HEK293 (cell line): ENCODE data around the gene YPEL4.

Experiments used
- KLF7 ChIP-seq: fragments of 450-650 bp; formaldehyde crosslinking; IDR thresholded peaks from 2 replicates; pipeline ENCODE4 v1.5.1; 2016; ENCODE audit warnings: missing biosample characterization, missing genetic modification characterization, borderline replicate concordance
- OSR2 ChIP-seq: fragments of 450-650 bp; formaldehyde crosslinking; IDR thresholded peaks from 2 replicates; pipeline ENCODE4 v1.5.1; 2016; ENCODE audit warnings: missing biosample characterization, missing genetic modification characterization
- OVOL3 ChIP-seq: fragments of 450-650 bp; formaldehyde crosslinking; IDR thresholded peaks from 2 replicates; pipeline ENCODE4 v1.5.1; 2016; ENCODE audit warnings: missing biosample characterization, missing genetic modification characterization
- SP3 ChIP-seq: fragments of 450-650 bp; formaldehyde crosslinking; IDR thresholded peaks from 2 replicates; pipeline ENCODE4 v1.5.1; 2016; ENCODE audit warnings: missing biosample characterization, missing genetic modification characterization
- ZIC2 ChIP-seq: fragments of 450-650 bp; formaldehyde crosslinking; IDR thresholded peaks from 2 replicates; pipeline ENCODE4 v1.5.1; 2016; ENCODE audit warnings: missing biosample characterization, missing genetic modification characterization
- ZNF112 ChIP-seq: fragments of 450-650 bp; formaldehyde crosslinking; IDR thresholded peaks from 2 replicates; pipeline ENCODE4 v1.5.0; 2017; ENCODE audit warnings: missing biosample characterization, missing genetic modification characterization
- ZNF174 ChIP-seq: fragments of 450-650 bp; formaldehyde crosslinking; IDR thresholded peaks from 2 replicates; pipeline ENCODE4 v1.5.0; 2017; ENCODE audit warnings: missing biosample characterization, mild to moderate bottlenecking, missing genetic modification characterization
- ZNF184 ChIP-seq: fragments of 450-650 bp; IDR thresholded peaks from 2 replicates; pipeline ENCODE4 v1.5.1; 2018; ENCODE audit warnings: missing biosample characterization, mild to moderate bottlenecking, missing genetic modification characterization
- ZNF214 ChIP-seq: fragments of 450-650 bp; formaldehyde crosslinking; IDR thresholded peaks from 2 replicates; pipeline ENCODE4 v1.5.1; 2017; ENCODE audit warnings: missing biosample characterization, mild to moderate bottlenecking, missing genetic modification characterization, borderline replicate concordance
- ZNF221 ChIP-seq: fragments of 450-650 bp; formaldehyde crosslinking; IDR thresholded peaks from 2 replicates; pipeline ENCODE4 v1.5.1; 2017; ENCODE audit warnings: missing biosample characterization, missing genetic modification characterization, borderline replicate concordance
- ZNF23 ChIP-seq: fragments of 450-650 bp; formaldehyde crosslinking; IDR thresholded peaks from 2 replicates; pipeline ENCODE4 v1.5.1; 2016; ENCODE audit warnings: missing biosample characterization, missing genetic modification characterization, borderline replicate concordance
- ZNF274 ChIP-seq, 2 experiments: fragments of 200-500 bp in 1 of 2; fragments of 450-650 bp in 1 of 2; sonication (Bioruptor generic) in 1 of 2; formaldehyde crosslinking in 1 of 2; IDR thresholded peaks; 2 replicates each; pipeline versions ENCODE4 v1.5.1 to v1.6.1; 2014 to 2016; ENCODE audit warnings: borderline replicate concordance in 1 of 2, inconsistent platforms in 1 of 2, low read length in 1 of 2, missing biosample characterization in 1 of 2, missing genetic modification characterization in 1 of 2
- ZNF292 ChIP-seq: fragments of 450-650 bp; formaldehyde crosslinking; IDR thresholded peaks from 2 replicates; pipeline ENCODE4 v1.5.1; 2016; ENCODE audit warnings: low read depth, missing biosample characterization, missing genetic modification characterization, borderline replicate concordance
- ZNF350 ChIP-seq: fragments of 450-650 bp; formaldehyde crosslinking; IDR thresholded peaks from 2 replicates; pipeline ENCODE4 v1.5.0; 2017; ENCODE audit warnings: missing biosample characterization, mild to moderate bottlenecking, missing genetic modification characterization
- ZNF366 ChIP-seq: fragments of 450-650 bp; formaldehyde crosslinking; conservative IDR thresholded peaks from 2 replicates; pipeline ENCODE4 v1.5.1; 2016; ENCODE audit warnings: missing biosample characterization, missing genetic modification characterization
- ZNF510 ChIP-seq: fragments of 450-650 bp; formaldehyde crosslinking; IDR thresholded peaks from 2 replicates; pipeline ENCODE4 v1.5.1; 2018; ENCODE audit warnings: mild to moderate bottlenecking, missing genetic modification characterization, missing biosample characterization; ENCODE audit not compliant: insufficient replicate concordance
- ZNF560 ChIP-seq: fragments of 450-650 bp; formaldehyde crosslinking; IDR thresholded peaks from 2 replicates; pipeline ENCODE4 v1.5.1; 2017; ENCODE audit warnings: missing biosample characterization, missing genetic modification characterization, borderline replicate concordance
- ZNF629 ChIP-seq: fragments of 450-650 bp; formaldehyde crosslinking; IDR thresholded peaks from 2 replicates; pipeline ENCODE4 v1.5.1; 2017; ENCODE audit warnings: missing biosample characterization, missing genetic modification characterization
- ZNF76 ChIP-seq: fragments of 450-650 bp; formaldehyde crosslinking; IDR thresholded peaks from 2 replicates; pipeline ENCODE4; 2016; ENCODE audit warnings: low read depth, missing biosample characterization, missing genetic modification characterization, borderline replicate concordance
- ZNF776 ChIP-seq: fragments of 450-650 bp; formaldehyde crosslinking; IDR thresholded peaks from 2 replicates; pipeline ENCODE4 v1.5.0; 2017; ENCODE audit warnings: missing biosample characterization, missing genetic modification characterization, borderline replicate concordance
- ZNF791 ChIP-seq: fragments of 450-650 bp; formaldehyde crosslinking; IDR thresholded peaks from 2 replicates; pipeline ENCODE4 v1.5.1; 2016; ENCODE audit warnings: missing biosample characterization, missing genetic modification characterization
- ZNF843 ChIP-seq: fragments of 450-650 bp; formaldehyde crosslinking; IDR thresholded peaks from 2 replicates; pipeline ENCODE4 v1.5.1; 2016; ENCODE audit warnings: missing biosample characterization, missing genetic modification characterization
- TF ChIP-seq, protein P1 (sequence below): fragments of 450-650 bp; formaldehyde crosslinking; IDR thresholded peaks from 2 replicates; pipeline ENCODE4 v1.5.1; 2016; ENCODE audit warnings: missing biosample characterization, missing genetic modification characterization
- TF ChIP-seq, protein P2 (sequence below): fragments of 450-650 bp; formaldehyde crosslinking; IDR thresholded peaks from 2 replicates; pipeline ENCODE4 v1.5.1; 2016; ENCODE audit warnings: missing biosample characterization, missing genetic modification characterization
- TF ChIP-seq, protein P3 (sequence below): fragments of 450-650 bp; formaldehyde crosslinking; IDR thresholded peaks from 2 replicates; pipeline ENCODE4 v1.5.1; 2017; ENCODE audit warnings: missing biosample characterization, missing genetic modification characterization
- TF ChIP-seq, protein P4 (sequence below): IDR thresholded peaks from 2 replicates; pipeline ENCODE4 v1.6.1; 2011; ENCODE audit warnings: mild to moderate bottlenecking, low read depth, low read length, borderline replicate concordance
- TF ChIP-seq, protein P5 (sequence below): fragments of 450-650 bp; formaldehyde crosslinking; IDR thresholded peaks from 2 replicates; pipeline ENCODE4 v1.5.1; 2016; ENCODE audit warnings: missing biosample characterization, missing genetic modification characterization

The YPEL4 gene

DNA sequence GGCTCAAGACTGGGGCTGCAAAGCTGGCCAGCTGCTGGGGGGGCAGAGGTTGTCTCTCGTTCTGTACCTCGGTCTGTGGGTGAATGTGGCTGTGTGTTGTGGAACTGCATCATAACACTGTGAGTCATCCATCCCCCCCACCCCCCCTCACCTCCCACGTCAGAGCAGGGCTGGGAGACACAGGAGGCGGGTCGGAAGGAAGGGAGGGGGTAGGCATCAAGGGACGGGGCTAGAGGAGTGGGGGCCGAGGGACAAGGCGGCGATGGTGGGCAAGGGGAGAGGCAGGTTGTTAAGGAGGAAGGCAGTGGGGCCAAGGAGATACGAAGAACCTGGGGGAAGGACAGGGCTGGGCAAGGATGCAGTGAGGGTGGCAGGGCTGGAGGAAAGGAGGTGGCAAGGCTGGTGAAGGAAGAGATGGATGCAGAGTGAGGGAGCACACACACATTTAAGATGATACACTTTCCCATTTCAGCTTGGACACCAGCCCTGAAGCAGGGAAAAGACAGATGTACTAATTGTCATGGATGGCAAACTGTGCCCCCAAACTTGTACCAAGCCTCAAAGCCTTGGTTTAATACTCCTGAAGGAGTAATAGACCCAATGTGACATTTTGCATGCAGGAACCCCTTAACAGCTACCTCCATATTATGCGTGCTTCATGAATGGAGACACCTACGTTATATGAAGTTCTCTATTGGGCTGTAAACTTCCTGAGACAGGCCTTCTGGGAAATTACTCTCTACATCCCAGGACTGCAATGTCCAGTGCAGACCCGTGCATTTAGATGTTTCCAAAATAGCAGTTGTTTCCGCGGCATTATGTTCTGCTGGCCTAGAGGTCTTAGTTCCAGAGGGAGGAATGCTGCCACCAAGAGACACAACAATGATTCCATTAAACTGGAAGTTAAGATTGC, at the start of gene YPEL4 (continued):
- TF ChIP-seq ZNF214 (tag by site-specific recombination) = no peak
- TF ChIP-seq ZNF843 (tag by site-specific recombination) = no peak
- TF ChIP-seq, protein P1, sequence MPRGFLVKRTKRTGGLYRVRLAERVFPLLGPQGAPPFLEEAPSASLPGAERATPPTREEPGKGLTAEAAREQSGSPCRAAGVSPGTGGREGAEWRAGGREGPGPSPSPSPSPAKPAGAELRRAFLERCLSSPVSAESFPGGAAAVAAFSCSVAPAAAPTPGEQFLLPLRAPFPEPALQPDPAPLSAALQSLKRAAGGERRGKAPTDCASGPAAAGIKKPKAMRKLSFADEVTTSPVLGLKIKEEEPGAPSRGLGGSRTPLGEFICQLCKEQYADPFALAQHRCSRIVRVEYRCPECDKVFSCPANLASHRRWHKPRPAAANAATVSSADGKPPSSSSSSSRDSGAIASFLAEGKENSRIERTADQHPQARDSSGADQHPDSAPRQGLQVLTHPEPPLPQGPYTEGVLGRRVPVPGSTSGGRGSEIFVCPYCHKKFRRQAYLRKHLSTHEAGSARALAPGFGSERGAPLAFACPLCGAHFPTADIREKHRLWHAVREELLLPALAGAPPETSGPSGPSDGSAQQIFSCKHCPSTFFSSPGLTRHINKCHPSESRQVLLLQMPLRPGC (tag by site-specific recombination) = no peak
- no peak for TF ChIP-seq OSR2 (tag by site-specific recombination)
- TF ChIP-seq ZNF221 (tag by site-specific recombination) = no peak
- TF ChIP-seq ZNF366 (tag by site-specific recombination) = peak; percentile 54
- TF ChIP-seq ZNF174 (tag by site-specific recombination) = no peak
- no peak for TF ChIP-seq ZNF76 (tag by site-specific recombination)
- TF ChIP-seq ZNF791 = no peak
- TF ChIP-seq ZNF184 (tag by site-specific recombination) = no peak
- no peak for TF ChIP-seq ZNF292 (tag by site-specific recombination)
- TF ChIP-seq ZNF112 = no peak
- TF ChIP-seq ZNF510 (tag by site-specific recombination) = no peak
- TF ChIP-seq ZIC2 (tag by site-specific recombination) = no peak
- no peak for TF ChIP-seq OVOL3
- TF ChIP-seq ZNF274 (IDR thresholded peaks at IDR 0.05; ENCODE audit: low read length) = no peak
- TF ChIP-seq ZNF274 (tag by site-specific recombination; IDR thresholded peaks at IDR 0.05; ENCODE audit: borderline replicate concordance) = no peak
- TF ChIP-seq, protein P2, sequence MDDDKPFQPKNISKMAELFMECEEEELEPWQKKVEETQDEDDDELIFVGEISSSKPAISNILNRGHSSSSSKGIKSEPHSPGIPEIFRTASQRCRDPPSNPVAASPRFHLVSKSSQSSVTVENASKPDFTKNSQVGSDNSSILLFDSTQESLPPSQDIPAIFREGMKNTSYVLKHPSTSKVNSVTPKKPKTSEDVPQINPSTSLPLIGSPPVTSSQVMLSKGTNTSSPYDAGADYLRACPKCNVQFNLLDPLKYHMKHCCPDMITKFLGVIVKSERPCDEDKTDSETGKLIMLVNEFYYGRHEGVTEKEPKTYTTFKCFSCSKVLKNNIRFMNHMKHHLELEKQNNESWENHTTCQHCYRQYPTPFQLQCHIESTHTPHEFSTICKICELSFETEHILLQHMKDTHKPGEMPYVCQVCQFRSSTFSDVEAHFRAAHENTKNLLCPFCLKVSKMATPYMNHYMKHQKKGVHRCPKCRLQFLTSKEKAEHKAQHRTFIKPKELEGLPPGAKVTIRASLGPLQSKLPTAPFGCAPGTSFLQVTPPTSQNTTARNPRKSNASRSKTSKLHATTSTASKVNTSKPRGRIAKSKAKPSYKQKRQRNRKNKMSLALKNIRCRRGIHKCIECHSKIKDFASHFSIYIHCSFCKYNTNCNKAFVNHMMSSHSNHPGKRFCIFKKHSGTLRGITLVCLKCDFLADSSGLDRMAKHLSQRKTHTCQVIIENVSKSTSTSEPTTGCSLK = no peak
- TF ChIP-seq ZNF776 (tag by site-specific recombination) = no peak
- no peak for TF ChIP-seq ZNF350 (tag by site-specific recombination)
- TF ChIP-seq, protein P3, sequence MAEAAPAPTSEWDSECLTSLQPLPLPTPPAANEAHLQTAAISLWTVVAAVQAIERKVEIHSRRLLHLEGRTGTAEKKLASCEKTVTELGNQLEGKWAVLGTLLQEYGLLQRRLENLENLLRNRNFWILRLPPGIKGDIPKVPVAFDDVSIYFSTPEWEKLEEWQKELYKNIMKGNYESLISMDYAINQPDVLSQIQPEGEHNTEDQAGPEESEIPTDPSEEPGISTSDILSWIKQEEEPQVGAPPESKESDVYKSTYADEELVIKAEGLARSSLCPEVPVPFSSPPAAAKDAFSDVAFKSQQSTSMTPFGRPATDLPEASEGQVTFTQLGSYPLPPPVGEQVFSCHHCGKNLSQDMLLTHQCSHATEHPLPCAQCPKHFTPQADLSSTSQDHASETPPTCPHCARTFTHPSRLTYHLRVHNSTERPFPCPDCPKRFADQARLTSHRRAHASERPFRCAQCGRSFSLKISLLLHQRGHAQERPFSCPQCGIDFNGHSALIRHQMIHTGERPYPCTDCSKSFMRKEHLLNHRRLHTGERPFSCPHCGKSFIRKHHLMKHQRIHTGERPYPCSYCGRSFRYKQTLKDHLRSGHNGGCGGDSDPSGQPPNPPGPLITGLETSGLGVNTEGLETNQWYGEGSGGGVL (tag by site-specific recombination) = peak; percentile 87
- TF ChIP-seq, protein P4, sequence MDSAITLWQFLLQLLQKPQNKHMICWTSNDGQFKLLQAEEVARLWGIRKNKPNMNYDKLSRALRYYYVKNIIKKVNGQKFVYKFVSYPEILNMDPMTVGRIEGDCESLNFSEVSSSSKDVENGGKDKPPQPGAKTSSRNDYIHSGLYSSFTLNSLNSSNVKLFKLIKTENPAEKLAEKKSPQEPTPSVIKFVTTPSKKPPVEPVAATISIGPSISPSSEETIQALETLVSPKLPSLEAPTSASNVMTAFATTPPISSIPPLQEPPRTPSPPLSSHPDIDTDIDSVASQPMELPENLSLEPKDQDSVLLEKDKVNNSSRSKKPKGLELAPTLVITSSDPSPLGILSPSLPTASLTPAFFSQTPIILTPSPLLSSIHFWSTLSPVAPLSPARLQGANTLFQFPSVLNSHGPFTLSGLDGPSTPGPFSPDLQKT = no peak
- no peak for TF ChIP-seq ZNF23 (tag by site-specific recombination)
- TF ChIP-seq, protein P5, sequence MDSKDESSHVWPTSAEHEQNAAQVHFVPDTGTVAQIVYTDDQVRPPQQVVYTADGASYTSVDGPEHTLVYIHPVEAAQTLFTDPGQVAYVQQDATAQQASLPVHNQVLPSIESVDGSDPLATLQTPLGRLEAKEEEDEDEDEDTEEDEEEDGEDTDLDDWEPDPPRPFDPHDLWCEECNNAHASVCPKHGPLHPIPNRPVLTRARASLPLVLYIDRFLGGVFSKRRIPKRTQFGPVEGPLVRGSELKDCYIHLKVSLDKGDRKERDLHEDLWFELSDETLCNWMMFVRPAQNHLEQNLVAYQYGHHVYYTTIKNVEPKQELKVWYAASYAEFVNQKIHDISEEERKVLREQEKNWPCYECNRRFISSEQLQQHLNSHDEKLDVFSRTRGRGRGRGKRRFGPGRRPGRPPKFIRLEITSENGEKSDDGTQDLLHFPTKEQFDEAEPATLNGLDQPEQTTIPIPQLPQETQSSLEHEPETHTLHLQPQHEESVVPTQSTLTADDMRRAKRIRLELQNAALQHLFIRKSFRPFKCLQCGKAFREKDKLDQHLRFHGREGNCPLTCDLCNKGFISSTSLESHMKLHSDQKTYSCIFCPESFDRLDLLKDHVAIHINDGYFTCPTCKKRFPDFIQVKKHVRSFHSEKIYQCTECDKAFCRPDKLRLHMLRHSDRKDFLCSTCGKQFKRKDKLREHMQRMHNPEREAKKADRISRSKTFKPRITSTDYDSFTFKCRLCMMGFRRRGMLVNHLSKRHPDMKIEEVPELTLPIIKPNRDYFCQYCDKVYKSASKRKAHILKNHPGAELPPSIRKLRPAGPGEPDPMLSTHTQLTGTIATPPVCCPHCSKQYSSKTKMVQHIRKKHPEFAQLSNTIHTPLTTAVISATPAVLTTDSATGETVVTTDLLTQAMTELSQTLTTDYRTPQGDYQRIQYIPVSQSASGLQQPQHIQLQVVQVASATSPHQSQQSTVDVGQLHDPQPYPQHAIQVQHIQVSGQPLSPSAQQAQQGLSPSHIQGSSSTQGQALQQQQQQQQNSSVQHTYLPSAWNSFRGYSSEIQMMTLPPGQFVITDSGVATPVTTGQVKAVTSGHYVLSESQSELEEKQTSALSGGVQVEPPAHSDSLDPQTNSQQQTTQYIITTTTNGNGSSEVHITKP = no peak
- peak; percentile 88 for TF ChIP-seq ZNF629 (tag by site-specific recombination)
- TF ChIP-seq SP3 (tag by site-specific recombination) = peak; percentile 21; the same call in 1 of the 2 replicates
- no peak for TF ChIP-seq KLF7 (tag by site-specific recombination)
- no peak for TF ChIP-seq ZNF560
